Neural progenitor cell (in vitro differentiated cells): ENCODE results near the gene TICAM1.
"Not testable (repeated sequence)": the region's sequence is repeated elsewhere in the genome, so short reads cannot be mapped to it uniquely, and the experiment has no call there.

Source experiments
- EZH2phosphoT487 ChIP-seq: fragments of 200-600 bp; sonication (generic); IDR thresholded peaks from 2 replicates; pipeline ENCODE4 v1.6.1; 2017; ENCODE audit warnings: antibody characterized with exemption
- TF ChIP-seq, protein P1 (sequence below): fragments of 200-600 bp; sonication (generic); IDR thresholded peaks from 2 replicates; pipeline ENCODE4 v1.5.1; 2017; ENCODE audit warnings: antibody characterized with exemption, mild to moderate bottlenecking

DNA sequence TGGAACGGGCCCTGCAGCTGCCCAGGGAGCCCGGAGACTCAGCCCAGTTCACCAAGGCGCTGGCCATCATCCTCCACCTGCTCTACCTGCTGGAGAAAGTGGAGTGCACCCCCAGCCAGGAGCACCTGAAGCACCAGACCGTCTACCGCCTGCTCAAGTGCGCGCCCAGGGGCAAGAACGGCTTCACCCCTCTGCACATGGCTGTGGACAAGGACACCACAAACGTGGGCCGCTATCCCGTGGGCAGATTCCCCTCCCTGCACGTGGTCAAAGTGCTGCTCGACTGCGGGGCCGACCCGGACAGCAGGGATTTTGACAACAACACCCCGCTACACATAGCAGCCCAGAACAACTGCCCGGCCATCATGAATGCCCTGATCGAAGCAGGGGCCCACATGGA lies 38.2 kb downstream of the TICAM1 start:
- TF ChIP-seq, protein P1, sequence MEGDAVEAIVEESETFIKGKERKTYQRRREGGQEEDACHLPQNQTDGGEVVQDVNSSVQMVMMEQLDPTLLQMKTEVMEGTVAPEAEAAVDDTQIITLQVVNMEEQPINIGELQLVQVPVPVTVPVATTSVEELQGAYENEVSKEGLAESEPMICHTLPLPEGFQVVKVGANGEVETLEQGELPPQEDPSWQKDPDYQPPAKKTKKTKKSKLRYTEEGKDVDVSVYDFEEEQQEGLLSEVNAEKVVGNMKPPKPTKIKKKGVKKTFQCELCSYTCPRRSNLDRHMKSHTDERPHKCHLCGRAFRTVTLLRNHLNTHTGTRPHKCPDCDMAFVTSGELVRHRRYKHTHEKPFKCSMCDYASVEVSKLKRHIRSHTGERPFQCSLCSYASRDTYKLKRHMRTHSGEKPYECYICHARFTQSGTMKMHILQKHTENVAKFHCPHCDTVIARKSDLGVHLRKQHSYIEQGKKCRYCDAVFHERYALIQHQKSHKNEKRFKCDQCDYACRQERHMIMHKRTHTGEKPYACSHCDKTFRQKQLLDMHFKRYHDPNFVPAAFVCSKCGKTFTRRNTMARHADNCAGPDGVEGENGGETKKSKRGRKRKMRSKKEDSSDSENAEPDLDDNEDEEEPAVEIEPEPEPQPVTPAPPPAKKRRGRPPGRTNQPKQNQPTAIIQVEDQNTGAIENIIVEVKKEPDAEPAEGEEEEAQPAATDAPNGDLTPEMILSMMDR: not testable (repeated sequence)
- not testable (repeated sequence) for TF ChIP-seq EZH2phosphoT487
